Fibroblast of skin of abdomen (primary cell): Measurements from ENCODE around the gene ANGEL2.
"Not testable (repeated sequence)": the region's sequence is repeated elsewhere in the genome, so short reads cannot be mapped to it uniquely, and the experiment has no call there.

Source experiments
- DNase-seq: peaks from one replicate; pipeline ENCODE4 v3.0.0-alpha.2; 2013

The ANGEL2 gene

DNA sequence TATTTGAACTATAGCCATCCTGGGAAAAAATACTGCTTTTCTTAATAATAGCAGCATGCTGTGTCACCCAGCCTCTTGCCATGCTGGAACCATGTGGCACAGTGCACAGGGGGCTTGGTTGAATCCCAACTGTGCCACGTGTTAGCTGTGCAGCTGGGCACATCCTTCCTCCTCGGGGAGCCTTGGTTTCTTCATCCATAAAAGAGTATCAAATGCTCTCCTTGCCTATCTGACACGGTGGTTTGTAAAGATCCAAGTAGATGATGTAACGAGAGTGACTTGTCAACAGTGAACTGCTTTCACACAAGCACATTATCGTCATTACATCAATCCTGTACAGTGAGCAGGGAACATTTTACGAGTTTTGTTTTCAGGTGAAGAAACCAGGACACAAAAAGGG lies 41.0 kb downstream of the ANGEL2 start:
- DNase-seq = no peak

DNA sequence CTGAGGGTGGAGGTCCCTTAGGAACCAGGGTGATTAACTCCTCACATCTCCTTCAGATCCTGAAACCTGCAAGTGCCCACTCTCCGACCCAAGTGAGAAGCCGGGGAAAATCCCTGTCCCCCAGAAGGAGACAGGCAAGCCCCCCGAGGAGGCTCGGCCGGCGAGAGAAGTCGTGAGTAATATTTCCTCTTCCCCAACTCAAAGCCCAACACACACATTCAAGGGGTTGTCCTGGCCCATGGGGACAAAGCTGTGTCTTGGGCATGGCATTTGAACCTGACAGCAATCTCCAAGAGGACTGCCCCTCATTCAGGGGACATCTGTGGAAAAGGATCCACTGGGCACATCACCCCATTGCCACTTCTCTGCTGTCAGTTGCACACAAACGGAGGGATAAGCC lies 41.8 kb downstream of the ANGEL2 start:
- DNase-seq = no peak

DNA sequence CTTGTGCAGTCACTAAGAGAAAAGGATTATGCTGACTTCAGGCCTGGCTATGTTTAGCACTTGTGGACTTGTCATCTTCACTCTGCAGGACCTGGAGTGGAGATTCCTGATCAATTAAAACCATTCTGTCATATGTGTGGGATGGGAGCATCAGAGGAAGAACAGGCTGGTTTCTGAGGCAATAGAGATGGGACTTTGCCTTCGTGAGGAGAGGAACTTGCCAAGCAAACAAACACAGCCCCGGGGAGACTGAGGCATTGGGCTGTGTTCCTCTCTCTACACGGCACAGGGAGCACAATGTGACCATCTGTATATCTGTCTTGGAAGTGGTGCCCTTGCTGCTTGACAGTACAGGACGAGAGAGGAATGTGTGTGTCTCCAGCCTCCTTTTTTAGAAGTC lies 42.2 kb downstream of the ANGEL2 start:
- DNase-seq = no peak

DNA sequence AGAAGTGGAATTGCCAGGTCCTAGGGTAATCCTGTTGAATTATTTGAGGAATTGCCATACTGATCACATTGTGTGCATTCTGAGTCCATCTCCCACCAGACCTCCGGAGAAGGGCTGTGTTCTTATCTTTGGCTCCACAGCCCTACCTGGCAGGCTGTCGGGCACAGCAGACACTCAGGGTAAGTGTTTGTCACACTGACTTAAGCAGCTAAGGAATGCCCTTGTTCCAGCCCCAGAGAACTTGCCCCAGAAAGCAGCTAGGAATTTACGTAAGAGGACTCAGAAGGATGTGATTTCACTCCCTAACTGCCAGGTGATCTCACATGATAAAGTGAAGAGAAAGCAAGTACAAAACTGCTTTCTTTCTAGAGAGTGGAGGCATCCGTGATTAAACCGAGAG lies 44.4 kb downstream of the ANGEL2 start:
- no peak for DNase-seq

DNA sequence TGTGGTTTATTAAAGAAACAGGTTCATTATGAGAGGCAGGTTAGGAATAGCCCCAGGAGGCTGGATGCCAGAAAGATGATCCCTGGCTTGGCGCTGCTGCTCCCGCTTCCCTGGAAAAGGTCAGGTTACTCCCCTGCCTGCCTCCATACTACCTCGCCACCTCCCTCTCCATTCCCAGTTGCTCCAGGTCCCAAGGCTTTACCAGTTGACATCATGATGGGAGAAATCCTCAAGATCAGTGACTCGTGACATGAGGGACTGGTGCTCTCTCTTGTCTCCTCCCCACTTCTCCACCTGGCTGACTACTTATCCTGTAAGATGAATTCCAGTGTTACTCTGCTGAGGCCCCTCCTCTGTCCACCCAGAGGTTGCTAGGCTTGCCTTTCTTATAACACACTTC lies 45.6 kb downstream of the ANGEL2 start:
- DNase-seq = no peak

DNA sequence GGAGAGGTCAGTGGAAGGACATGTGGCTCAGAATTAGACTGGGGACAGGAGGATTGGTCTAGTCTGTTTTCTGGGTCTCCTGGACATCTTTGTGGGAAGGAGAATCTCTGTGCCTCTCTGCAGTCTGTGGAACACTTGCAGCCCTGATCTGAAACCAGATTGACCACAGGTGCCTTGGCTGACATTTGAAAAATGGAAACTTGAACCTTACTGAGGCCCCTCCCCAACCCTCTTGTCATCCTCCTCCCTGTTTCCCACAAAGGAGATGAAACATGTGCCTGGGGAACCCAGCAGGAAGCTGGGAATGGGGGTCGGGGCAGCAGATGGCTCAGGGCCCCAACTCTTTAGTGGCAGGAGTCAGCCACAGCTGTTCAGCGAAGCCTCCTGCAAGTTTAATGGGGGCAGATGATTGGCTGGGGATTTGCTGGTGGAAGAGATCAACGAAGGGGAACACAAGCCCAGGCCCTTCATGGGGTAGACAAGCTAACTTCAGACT lies 47.3 kb downstream of the ANGEL2 start:
- no peak for DNase-seq

DNA sequence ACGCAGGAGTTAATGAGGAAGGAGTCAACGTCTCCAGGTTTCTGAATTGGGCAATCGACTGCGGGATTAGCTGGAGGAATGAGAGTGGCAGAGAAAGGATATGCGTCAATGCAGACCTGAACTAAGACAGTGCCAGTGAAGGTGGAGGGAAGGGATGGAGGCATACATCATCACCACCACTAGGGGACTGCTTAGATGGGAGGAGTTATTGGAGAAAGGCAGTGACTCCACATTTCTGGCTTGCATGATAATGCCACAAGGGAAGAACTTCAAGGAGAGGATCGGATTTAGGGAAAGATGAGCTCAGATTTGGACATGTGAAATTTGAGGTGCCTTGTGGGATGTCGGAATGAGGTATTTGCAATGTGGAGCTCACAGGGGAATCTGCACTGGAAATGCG lies 47.9 kb downstream of the ANGEL2 start:
- DNase-seq = peak; percentile 80

GRCh38 chr1:212966616-212967015 lies 49.1 kb downstream of the ANGEL2 start:
- DNase-seq = no peak

DNA sequence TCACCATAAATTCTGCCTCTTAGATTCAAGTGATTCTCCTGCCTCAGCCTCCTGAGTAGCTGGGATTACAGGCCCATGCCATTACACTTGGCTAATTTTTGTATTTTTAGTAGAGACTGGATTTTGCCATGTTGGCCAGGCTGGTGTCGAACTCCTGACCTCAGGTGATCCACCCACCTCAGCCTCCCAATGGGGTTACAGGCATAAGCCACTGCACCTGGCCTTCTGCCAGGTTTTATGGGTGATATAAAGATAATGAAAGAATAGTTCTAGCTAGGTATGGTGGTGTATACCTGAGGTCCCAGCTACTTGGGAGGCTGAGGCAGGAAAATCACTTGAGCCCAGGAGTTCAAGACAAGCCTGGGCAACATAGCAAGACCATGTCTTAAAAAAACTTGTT lies 50.7 kb downstream of the ANGEL2 start:
- not testable (repeated sequence) for DNase-seq

DNA sequence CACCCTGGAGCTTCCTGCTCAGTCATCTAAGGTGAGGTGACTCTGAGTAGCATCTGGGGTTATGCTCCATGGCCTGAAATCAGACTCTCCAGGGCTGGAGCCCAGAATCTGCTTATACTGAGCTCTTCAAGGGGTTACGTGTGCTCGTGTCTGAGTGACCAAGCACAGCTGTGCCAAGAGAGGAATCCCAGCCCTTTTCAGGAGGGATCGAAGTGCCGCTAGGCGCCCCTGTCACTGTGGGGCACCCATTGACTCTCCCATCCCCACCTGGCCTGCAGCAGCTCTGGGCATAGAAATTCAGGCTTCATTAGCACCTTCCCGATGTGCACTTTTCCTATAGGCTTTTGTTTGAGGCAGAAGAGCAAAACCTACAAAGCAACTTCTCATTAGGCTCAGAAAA lies 51.6 kb downstream of the ANGEL2 start:
- no peak for DNase-seq

GRCh38 chr1:212962509-212962908 lies 53.2 kb downstream of the ANGEL2 start:
- DNase-seq = no peak

DNA sequence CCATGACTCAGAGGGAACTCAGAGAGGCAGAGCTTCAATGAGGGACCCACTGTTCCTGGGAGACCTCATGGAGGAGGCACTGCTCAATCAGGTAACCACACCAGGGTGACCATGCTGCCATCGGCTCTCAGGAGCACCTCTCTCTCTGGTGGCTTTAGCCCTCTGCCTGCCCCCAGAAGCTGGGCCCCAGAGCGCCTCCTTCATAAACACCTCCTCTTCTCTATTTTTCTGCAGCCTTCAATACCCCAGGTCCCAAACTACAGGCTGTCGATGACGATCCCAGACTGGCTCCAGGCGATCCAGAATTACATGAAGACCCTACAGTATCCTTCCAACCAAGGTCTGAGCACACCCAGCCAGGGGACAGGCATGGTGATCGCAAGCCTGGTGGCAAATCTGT lies 54.7 kb downstream of the ANGEL2 start:
- DNase-seq = no peak

DNA sequence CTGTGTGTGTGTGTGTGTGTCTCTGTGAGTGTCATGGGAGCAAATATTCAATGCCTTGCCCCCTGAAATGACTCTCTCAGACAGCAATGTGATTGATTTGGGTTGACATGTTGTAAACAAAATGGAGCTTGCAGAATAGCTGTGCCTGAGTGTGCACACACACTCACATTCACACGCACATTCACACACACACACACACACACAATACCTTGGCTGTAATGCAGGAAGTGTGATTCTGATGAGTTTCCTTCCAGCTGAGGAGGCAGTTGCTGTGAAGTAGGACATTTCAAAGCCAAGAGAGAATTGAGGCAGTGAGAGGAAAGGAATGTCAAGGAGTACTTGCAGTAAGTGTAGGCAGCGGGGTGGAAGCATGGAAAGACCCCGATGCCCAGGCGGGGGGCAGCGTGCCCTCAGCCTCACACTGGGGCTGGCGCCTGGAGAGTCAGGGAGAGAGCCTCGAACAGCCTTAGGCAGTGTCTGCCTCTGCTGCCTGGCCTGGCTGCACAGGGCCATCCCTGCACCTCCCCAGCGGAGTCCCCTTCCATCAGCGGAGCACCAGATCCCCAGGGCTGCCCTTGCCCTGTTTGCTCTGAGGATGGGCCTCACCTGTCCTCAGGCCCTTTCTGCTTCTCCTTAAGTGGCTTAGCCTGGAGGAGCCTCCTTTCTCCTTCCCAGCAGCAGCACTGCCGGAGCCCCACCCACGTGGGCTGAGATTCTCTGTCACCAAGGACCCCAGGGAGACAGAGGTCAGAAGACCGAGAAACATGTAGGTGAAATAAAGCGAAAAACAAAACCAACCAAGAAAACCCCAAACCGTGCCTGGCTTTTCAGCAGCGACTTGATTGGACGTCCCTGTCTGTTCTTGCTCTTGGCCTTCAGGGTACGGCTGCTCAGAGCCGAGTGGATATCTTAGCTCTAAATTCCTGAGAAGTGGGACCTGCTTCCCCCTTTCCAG lies 56.1 kb downstream of the ANGEL2 start:
- no peak for DNase-seq

- DNase-seq = peak; percentile 58
These were observed 57.5 kb downstream of the ANGEL2 start for GRCh38 chr1:212958175-212958574.

DNA sequence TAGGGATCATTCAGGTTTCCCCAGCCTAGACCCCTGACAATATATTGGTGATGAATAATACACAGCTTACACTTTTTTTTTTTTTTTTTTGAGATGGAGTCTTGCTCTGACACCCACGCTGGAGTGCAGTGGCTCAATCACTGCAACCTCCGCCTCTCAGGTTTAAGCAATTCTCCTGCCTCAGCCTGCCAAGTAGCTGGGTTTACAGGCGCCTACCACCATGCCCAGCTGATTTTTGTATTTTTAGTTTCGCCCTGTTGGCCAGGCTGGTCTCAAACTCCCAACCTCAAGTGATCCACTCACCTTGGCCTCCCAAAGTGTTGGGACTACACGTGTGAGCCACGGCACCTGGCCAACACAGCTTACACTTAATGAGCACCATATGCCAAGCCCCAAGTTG lies 58.1 kb downstream of the ANGEL2 start:
- no peak for DNase-seq

GRCh38 chr1:212955961-212956620 lies 59.6 kb downstream of the ANGEL2 start:
- DNase-seq = no peak

DNA sequence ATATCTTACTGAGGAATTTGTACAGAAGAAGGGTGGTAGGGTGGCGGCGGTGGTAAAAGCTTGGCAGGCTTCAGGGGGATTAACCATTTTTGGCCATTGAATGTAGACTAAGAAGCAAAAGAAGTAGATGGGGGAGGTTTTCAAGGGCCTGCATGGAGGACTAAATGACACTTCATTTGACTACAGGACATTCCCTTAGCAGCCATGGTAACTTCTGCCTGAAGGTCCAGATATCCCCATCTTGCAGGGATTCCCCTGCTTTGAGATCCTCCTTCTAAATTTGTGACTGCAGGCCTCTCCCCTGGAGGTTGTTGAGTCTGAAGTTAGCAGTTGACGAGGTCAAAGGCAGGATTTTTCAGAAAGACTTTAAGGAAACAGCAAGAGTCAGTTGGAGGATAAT lies 60.6 kb downstream of the ANGEL2 start:
- no peak for DNase-seq

DNA sequence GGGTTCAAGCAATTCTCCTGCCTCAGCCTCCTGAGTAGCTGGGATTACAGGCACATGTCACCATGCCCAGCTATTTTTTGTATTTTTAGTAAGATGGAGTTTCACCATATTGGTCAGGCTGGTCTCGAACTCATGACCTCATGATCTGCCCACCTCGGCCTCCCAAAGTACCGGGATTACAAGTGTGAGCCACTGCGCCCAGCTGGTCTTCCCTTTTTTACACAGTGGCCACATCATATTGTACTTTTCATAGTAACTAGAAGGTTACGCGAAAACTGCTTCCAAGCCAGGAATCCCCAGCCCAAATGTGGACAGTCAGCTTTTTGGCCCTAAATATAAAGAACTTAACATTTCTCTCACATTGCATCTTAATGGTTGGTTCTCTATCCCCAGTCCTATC lies 61.2 kb downstream of the ANGEL2 start:
- no peak for DNase-seq

GRCh38 chr1:212953321-212953720 lies 62.3 kb downstream of the ANGEL2 start:
- DNase-seq = no peak

DNA sequence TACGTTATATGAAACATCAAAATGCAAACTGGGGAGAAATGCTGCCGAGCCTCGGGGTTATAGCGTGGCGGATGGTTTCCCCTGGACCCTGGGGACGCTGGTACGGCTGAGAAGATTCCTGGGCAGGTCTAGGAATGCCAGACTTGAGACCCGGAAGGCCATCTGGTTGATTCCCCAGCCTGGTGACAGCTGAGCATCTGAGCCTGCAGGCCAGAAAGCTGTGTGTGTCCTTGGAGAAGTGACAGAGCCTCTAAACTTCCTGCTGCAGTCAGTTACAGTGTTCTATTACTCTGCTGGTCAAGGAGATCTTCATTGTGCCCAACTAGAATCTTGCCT lies 63.1 kb downstream of the ANGEL2 start:
- no peak for DNase-seq

DNA sequence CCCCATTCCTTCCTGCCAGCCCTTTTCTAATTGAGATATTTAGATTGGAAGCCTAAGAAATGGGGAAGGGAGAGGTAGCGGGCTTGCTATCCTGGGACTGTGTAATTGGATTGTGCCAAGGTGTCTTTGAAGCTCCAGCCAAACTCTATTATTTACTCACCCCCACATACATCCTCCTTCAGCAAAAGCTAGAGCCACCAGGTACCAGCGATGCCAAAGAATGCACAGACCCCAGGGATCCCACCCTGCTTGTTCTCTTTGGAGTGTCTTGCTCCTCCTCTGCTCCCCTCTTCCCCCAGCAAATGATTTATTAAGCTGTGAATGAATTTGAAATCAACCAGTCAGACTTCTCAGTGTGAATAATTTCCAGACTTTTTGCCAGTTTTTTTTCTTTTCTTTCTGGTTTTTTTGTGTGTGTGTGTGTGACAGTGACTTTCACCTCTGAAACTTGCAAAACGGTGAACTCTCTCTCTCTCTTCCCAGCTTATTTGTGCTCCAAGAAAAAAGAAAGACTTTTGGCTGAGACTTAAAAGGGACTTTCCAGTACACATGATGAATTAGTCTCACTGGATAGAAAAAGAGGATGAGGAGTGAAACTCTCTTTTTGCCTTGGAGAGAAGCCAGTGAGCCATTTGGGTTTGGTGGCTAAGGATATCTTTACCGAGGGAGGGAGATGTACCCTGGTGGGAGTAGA lies 63.6 kb downstream of the ANGEL2 start:
- DNase-seq = no peak

DNA sequence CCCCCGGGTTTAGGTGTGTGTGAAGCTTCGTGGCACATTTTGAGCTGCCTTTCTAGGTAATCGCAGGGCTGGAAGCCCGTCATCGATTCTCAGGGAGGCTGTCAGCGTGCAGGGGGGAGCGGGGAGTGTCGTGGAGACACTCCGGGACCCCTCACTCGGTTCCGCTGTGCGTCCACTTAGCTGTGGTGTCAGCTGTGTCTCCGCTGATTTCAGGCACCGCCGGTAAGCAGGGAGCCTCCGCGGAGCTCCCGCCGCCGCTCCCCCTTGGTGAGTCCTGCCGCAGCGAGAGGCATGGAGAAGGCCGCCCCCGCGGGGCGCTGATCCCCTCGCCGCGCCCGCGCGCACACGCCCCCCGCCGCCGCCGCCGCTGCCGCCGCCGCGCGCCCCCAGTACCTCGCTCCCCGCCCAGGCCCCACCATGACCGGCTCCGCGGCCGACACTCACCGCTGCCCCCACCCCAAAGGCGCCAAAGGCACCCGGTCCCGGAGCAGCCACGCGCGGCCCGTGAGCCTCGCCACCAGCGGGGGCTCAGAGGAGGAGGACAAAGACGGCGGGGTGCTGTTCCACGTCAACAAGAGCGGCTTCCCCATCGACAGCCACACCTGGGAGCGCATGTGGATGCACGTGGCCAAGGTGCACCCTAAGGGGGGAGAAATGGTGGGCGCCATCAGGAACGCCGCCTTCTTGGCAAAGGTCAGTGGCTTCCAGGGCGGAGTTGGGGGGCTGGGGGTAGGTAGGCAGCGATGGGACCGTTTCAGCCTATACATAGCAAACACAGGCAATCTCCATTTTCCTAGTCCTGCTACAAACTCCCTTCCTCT lies 64.3 kb downstream of the ANGEL2 start:
- DNase-seq = no peak
